ENCODE results near the gene SPSB1.

The SPSB1 gene

GRCh38 chr1:9319789-9320519 lies 27.3 kb downstream of the SPSB1 start:
- DNase-seq (ENCODE audit: low read depth in 1 of 2, low spot score in 1 of 2): no peak
- no peak overlapping the region for H3K4me3 ChIP-seq (replicated peaks; ENCODE audit: insufficient read depth, low read length)
- no peak for TF ChIP-seq SPI1 (IDR thresholded peaks at IDR 0.05; ENCODE audit: borderline replicate concordance, low read depth)
- TF ChIP-seq REST (IDR thresholded peaks at IDR 0.05; ENCODE audit: insufficient replicate concordance, low read depth): no peak
- no peak for TF ChIP-seq CTCF (IDR thresholded peaks at IDR 0.05; ENCODE audit: insufficient read depth, low read length)
- no peak for TF ChIP-seq POLR2AphosphoS5 (IDR thresholded peaks at IDR 0.05; ENCODE audit: low read depth)
- TF ChIP-seq GABPA (IDR thresholded peaks at IDR 0.05; ENCODE audit: low read depth): no peak
- H3K27ac ChIP-seq (replicated peaks): no peak overlapping the region
- H3K27me3 ChIP-seq (ENCODE audit: insufficient read depth, poor library complexity, severe bottlenecking): peaks cover 22% of the 10 kb centered on the region

GRCh38 chr1:9320520-9321479 lies 28.1 kb downstream of the SPSB1 start:
- peaks cover 22% of the 10 kb centered on the region for H3K27me3 ChIP-seq (ENCODE audit: insufficient read depth, poor library complexity, severe bottlenecking)
- TF ChIP-seq CTCF (IDR thresholded peaks at IDR 0.05; ENCODE audit: insufficient read depth, low read length) (no peak), POLR2AphosphoS5 (IDR thresholded peaks at IDR 0.05; ENCODE audit: low read depth) (no peak), REST (IDR thresholded peaks at IDR 0.05; ENCODE audit: insufficient replicate concordance, low read depth) (no peak), SPI1 (IDR thresholded peaks at IDR 0.05; ENCODE audit: borderline replicate concordance, low read depth) (no peak), GABPA (IDR thresholded peaks at IDR 0.05; ENCODE audit: low read depth) (no peak)
- H3K27ac ChIP-seq (replicated peaks): no peak overlapping the region
- H3K4me3 ChIP-seq (replicated peaks; ENCODE audit: insufficient read depth, low read length): no peak overlapping the region
- no peak for DNase-seq (ENCODE audit: low read depth in 1 of 2, low spot score in 1 of 2)

- H3K4me3 ChIP-seq (replicated peaks; ENCODE audit: insufficient read depth, low read length): no peak overlapping the region
- peaks cover 22% of the 10 kb centered on the region for H3K27me3 ChIP-seq (ENCODE audit: insufficient read depth, poor library complexity, severe bottlenecking)
- no peak for DNase-seq (ENCODE audit: low read depth in 1 of 2, low spot score in 1 of 2)
- H3K27ac ChIP-seq (replicated peaks): no peak overlapping the region
- TF ChIP-seq POLR2AphosphoS5 (IDR thresholded peaks at IDR 0.05; ENCODE audit: low read depth) (no peak), REST (IDR thresholded peaks at IDR 0.05; ENCODE audit: insufficient replicate concordance, low read depth) (no peak), GABPA (IDR thresholded peaks at IDR 0.05; ENCODE audit: low read depth) (no peak), CTCF (IDR thresholded peaks at IDR 0.05; ENCODE audit: insufficient read depth, low read length) (no peak), SPI1 (IDR thresholded peaks at IDR 0.05; ENCODE audit: borderline replicate concordance, low read depth) (no peak)
Observed at GRCh38 chr1:9321480-9321849, 28.8 kb downstream of the SPSB1 start.

Data from HL-60 (cell line).